ENCODE measurements around the gene KIF20B.

The KIF20B gene

DNA sequence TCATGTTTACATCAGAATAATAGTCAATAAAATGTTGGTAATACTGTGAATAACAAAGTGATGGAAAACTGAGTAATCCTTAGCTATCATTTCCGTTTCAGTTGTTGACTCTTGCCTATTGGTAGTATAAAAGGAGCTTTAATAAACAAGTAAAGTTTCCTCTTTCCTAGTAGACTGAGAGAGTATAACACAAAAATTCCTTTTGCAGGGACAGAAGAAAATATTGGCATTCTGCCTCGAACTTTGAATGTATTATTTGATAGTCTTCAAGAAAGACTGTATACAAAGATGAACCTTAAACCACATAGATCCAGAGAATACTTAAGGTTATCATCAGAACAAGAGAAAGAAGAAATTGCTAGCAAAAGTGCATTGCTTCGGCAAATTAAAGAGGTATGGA is 9.4 kb downstream of the KIF20B start:
- ChIA-PET CTCF (no interaction called here), POLR2A (no interaction called here)
- TF ChIP-seq FOXM1 (IDR thresholded peaks at IDR 0.05; ENCODE audit: borderline replicate concordance) = no peak
- DNase-seq (ENCODE audit: extremely low spot score) = no peak

DNA sequence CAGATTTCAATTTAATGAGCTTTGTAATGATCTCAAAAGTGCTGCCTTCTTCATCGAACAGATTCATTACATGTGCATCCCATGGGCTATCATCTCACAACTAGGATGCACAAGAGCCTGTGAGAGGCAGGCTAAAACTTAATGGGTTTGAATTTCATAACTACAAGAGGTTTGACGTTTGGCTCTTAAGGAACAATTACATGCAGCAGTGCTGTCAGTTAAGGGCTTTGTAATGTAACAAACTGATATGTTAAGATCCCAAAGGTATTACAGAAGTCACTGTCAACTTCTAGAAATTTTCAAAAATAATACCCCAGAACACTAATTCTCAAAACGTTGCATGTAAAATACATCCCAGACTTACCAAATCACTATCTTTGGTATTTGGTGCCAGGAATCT is 33.2 kb downstream of the KIF20B start:
- POLR2A ChIA-PET = no interaction called here
- TF ChIP-seq ARNT (IDR thresholded peaks at IDR 0.05) = no peak
- CTCF ChIA-PET = no interaction called here

GRCh38 chr10:89738551-89739209 is 37.3 kb downstream of the KIF20B start:
- ChIA-PET CTCF (no interaction called here), POLR2A (interaction anchor here (0.9 kb wide), 1 partner anchor 38 kb away, joined by 3 read pairs; the partner anchor contains the start of gene KIF20B)
- DNase-seq (ENCODE audit: extremely low spot score) = no peak
- no peak for TF ChIP-seq CTBP1 (IDR thresholded peaks at IDR 0.05; ENCODE audit: borderline replicate concordance)
- no peak for TF ChIP-seq TARDBP (IDR thresholded peaks at IDR 0.05)
- no peak for TF ChIP-seq SP1 (IDR thresholded peaks at IDR 0.05)
- TF ChIP-seq ARNT (IDR thresholded peaks at IDR 0.05) = no peak
- no peak for TF ChIP-seq SUZ12 (IDR thresholded peaks at IDR 0.05)
- TF ChIP-seq FOXA1 (IDR thresholded peaks at IDR 0.05) = no peak
- TF ChIP-seq L3MBTL2 (conservative IDR thresholded peaks at IDR 0.05) = no peak
- TF ChIP-seq LEF1 (IDR thresholded peaks at IDR 0.05; ENCODE audit: borderline replicate concordance) = no peak
- no peak for TF ChIP-seq ZNF384 (IDR thresholded peaks at IDR 0.05)
- no peak for TF ChIP-seq FOXM1 (IDR thresholded peaks at IDR 0.05; ENCODE audit: borderline replicate concordance)
- TF ChIP-seq BHLHE40 (IDR thresholded peaks at IDR 0.05; ENCODE audit: borderline replicate concordance) = no peak
- no peak for TF ChIP-seq FOXK2 (IDR thresholded peaks at IDR 0.05)
- TF ChIP-seq NFRKB (IDR thresholded peaks at IDR 0.05) = no peak
- TF ChIP-seq HDGF (IDR thresholded peaks at IDR 0.05; ENCODE audit: borderline replicate concordance) = no peak
- TF ChIP-seq ELF4 (IDR thresholded peaks at IDR 0.05) = no peak
- no peak for TF ChIP-seq PKNOX1 (IDR thresholded peaks at IDR 0.05)

More for the DNA sequence above, 33.2 kb downstream of the KIF20B start:
- DNase-seq (ENCODE audit: extremely low spot score) = no peak

DNA sequence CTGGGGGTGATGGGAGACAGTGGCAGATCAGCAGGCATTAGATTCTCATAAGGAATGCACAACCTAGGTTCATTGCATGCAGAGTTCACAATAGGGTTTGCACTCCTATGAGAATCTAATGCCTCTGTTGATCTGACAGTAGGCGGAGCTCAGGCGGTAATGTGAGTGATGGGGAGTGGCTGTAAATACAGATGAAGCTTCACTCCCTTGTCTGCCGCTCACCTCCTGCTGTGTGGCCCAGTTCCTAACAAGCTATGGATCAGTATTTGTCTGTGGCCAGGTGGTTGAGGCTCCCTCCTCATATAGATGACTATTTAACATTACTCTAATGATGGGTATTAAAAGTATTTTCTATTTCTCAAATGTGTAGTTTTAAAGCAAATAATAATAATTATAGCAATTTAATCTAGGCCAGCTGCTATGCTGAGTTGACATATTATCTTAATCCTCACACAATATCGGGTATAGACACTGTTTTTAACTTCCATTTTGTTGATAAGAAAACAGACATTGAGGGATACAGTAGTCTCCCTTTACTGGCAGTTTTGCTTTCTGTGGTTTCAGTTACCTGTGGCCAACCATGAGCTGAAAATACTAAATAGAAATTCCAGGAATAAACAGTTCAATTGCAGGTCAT is 39.9 kb downstream of the KIF20B start:
- CTCF ChIA-PET = no interaction called here
- TF ChIP-seq CTBP1 (IDR thresholded peaks at IDR 0.05; ENCODE audit: borderline replicate concordance) = no peak
- TF ChIP-seq NFRKB (IDR thresholded peaks at IDR 0.05) = no peak
- no peak for TF ChIP-seq BHLHE40 (IDR thresholded peaks at IDR 0.05; ENCODE audit: borderline replicate concordance)
- TF ChIP-seq TARDBP (IDR thresholded peaks at IDR 0.05) = no peak
- TF ChIP-seq ARNT (IDR thresholded peaks at IDR 0.05) = no peak
- no peak for TF ChIP-seq FOXM1 (IDR thresholded peaks at IDR 0.05; ENCODE audit: borderline replicate concordance)
- no peak for TF ChIP-seq SP1 (IDR thresholded peaks at IDR 0.05)
- no peak for TF ChIP-seq L3MBTL2 (conservative IDR thresholded peaks at IDR 0.05)
- TF ChIP-seq FOXK2 (IDR thresholded peaks at IDR 0.05) = no peak
- TF ChIP-seq ZNF384 (IDR thresholded peaks at IDR 0.05) = no peak
- TF ChIP-seq SUZ12 (IDR thresholded peaks at IDR 0.05) = no peak
- TF ChIP-seq HDGF (IDR thresholded peaks at IDR 0.05; ENCODE audit: borderline replicate concordance) = no peak
- TF ChIP-seq LEF1 (IDR thresholded peaks at IDR 0.05; ENCODE audit: borderline replicate concordance) = no peak
- no peak for TF ChIP-seq PKNOX1 (IDR thresholded peaks at IDR 0.05)
- no peak for DNase-seq (ENCODE audit: extremely low spot score)
- POLR2A ChIA-PET = no interaction called here

DNA sequence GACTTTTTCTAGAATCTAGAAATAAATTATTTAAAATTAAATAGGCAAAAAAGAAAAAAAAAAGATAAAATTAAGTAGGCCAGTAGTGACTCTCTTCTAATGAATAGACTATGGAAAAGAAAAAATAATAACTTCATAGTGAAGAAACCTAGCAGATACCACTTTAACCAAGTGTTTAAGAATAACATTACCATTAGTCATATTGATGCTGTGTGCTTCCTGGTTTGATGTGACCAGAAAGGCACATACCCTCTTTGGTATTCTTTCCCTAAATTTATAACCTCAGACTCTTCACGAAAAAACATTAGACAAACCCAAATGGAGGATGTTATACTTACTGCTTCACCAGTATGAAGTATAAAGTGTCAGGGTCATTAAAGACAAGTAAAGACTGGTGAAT is 42.6 kb downstream of the KIF20B start:
- no peak for TF ChIP-seq CTBP1 (IDR thresholded peaks at IDR 0.05; ENCODE audit: borderline replicate concordance)
- no peak for TF ChIP-seq ZNF384 (IDR thresholded peaks at IDR 0.05)
- TF ChIP-seq TARDBP (IDR thresholded peaks at IDR 0.05) = no peak
- no peak for TF ChIP-seq BHLHE40 (IDR thresholded peaks at IDR 0.05; ENCODE audit: borderline replicate concordance)
- TF ChIP-seq FOXM1 (IDR thresholded peaks at IDR 0.05; ENCODE audit: borderline replicate concordance) = no peak
- no peak for TF ChIP-seq NFRKB (IDR thresholded peaks at IDR 0.05)
- TF ChIP-seq L3MBTL2 (conservative IDR thresholded peaks at IDR 0.05) = no peak
- no peak for TF ChIP-seq ARNT (IDR thresholded peaks at IDR 0.05)
- TF ChIP-seq LEF1 (IDR thresholded peaks at IDR 0.05; ENCODE audit: borderline replicate concordance) = no peak
- TF ChIP-seq SUZ12 (IDR thresholded peaks at IDR 0.05) = no peak
- TF ChIP-seq FOXA1 (IDR thresholded peaks at IDR 0.05) = no peak
- no peak for TF ChIP-seq HDGF (IDR thresholded peaks at IDR 0.05; ENCODE audit: borderline replicate concordance)
- no peak for TF ChIP-seq FOXK2 (IDR thresholded peaks at IDR 0.05)
- TF ChIP-seq SP1 (IDR thresholded peaks at IDR 0.05) = no peak
- no peak for TF ChIP-seq ELF4 (IDR thresholded peaks at IDR 0.05)
- no peak for TF ChIP-seq PKNOX1 (IDR thresholded peaks at IDR 0.05)
- no peak for DNase-seq (ENCODE audit: extremely low spot score)
- ChIA-PET POLR2A (no interaction called here), CTCF (no interaction called here)

- POLR2A ChIA-PET = interaction anchor here (1.0 kb wide), 1 partner anchor 44 kb away, joined by 4 read pairs; the partner anchor contains the start of gene KIF20B
These were observed 44.5 kb downstream of the KIF20B start for GRCh38 chr10:89745903-89746302.

More at GRCh38 chr10:89745903-89746302, 44.5 kb downstream of the KIF20B start:
- no peak for DNase-seq (ENCODE audit: extremely low spot score)
- CTCF ChIA-PET = no interaction called here
- no peak for TF ChIP-seq ELF4 (IDR thresholded peaks at IDR 0.05)
- no peak for TF ChIP-seq SUZ12 (IDR thresholded peaks at IDR 0.05)
- TF ChIP-seq FOXK2 (IDR thresholded peaks at IDR 0.05) = no peak
- TF ChIP-seq CTBP1 (IDR thresholded peaks at IDR 0.05; ENCODE audit: borderline replicate concordance) = no peak
- TF ChIP-seq HDGF (IDR thresholded peaks at IDR 0.05; ENCODE audit: borderline replicate concordance) = no peak
- TF ChIP-seq L3MBTL2 (conservative IDR thresholded peaks at IDR 0.05) = no peak
- no peak for TF ChIP-seq LEF1 (IDR thresholded peaks at IDR 0.05; ENCODE audit: borderline replicate concordance)
- no peak for TF ChIP-seq PKNOX1 (IDR thresholded peaks at IDR 0.05)
- no peak for TF ChIP-seq NFRKB (IDR thresholded peaks at IDR 0.05)
- TF ChIP-seq TARDBP (IDR thresholded peaks at IDR 0.05) = no peak
- TF ChIP-seq BHLHE40 (IDR thresholded peaks at IDR 0.05; ENCODE audit: borderline replicate concordance) = no peak
- TF ChIP-seq FOXA1 (IDR thresholded peaks at IDR 0.05) = no peak
- no peak for TF ChIP-seq SP1 (IDR thresholded peaks at IDR 0.05)
- no peak for TF ChIP-seq ARNT (IDR thresholded peaks at IDR 0.05)
- no peak for TF ChIP-seq FOXM1 (IDR thresholded peaks at IDR 0.05; ENCODE audit: borderline replicate concordance)
- no peak for TF ChIP-seq ZNF384 (IDR thresholded peaks at IDR 0.05)
